HuH-7.5 (cell line): Measurements from ENCODE around the gene SGTB.

Experiments
- DNase-seq: peaks from one replicate; pipeline ENCODE4 v3.0.0; 2011; ENCODE audit warnings: low spot score

The SGTB gene, protein sequence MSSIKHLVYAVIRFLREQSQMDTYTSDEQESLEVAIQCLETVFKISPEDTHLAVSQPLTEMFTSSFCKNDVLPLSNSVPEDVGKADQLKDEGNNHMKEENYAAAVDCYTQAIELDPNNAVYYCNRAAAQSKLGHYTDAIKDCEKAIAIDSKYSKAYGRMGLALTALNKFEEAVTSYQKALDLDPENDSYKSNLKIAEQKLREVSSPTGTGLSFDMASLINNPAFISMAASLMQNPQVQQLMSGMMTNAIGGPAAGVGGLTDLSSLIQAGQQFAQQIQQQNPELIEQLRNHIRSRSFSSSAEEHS

DNA sequence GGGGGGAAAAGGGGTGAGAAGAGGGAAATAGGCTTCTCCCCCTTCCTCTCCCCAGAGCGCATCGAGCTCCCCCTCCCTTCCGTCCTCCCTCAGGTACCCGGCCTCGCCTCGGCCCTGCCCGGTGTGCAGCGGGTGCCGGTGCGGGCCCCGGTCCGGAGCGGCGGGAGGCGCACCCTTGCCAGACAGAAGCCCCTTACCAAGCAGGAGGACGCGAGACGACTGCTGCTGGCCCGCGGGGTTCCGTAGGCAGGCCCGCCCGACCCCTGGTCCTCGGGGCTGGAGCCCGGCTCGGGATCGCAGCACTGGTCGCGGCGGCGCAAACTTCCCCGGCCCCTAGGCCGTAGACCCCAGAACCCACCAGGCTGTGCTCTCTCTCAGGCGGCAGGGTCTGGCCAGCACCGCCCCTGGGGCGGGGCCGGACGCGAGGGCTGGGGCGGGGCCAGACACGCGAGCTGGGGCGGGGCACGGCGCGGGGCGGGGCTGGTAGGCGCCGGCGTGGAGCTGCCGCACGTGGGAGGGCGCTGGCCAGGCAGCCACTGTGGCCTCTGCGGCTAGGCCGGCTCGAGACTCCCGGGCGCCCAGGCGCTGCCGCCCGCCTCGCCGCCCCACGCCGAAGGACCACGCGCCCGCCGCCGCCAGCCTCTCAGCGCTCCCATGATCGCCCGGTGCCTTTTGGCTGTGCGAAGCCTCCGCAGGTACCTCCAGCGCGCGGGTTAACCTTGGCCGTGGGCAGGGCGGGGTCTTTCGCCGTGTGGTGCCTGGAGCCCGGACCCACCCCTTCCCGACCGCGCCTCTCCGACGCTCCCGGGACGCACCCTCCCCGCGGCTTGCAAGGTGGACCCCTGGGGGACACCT lies at the start of gene SGTB, which contains the start of gene NLN:
Gene SGTB, minus strand, starts transcription at position 390 of the 855 bp plus-strand sequence. CDS start 1,302 bp downstream, outside the sequence.
Gene NLN, plus strand, starts transcription at position 486 of the 855 bp plus-strand sequence. Its CDS starts 169 bp downstream, at position 655.
- peak; percentile 64 for DNase-seq

DNA sequence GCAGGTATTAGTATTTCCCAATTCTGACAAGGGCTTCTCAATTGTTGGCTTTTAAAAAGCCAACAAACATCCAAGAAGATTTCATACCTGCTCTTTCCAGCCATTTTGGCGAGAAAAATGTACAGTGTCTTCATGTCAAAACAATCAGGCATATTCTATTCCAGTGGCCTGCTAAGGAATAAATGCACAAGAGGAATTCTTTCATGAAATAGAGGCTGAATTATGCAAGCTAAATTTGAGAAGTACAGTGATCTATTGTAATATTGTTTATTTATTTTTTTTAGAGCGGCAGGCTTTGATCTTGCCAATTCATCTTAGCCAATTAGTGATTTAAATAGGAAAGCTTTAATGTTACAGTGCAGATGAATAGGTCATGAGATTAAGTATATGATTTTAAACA lies 49.4 kb upstream of the SGTB start:
- no peak for DNase-seq

DNA sequence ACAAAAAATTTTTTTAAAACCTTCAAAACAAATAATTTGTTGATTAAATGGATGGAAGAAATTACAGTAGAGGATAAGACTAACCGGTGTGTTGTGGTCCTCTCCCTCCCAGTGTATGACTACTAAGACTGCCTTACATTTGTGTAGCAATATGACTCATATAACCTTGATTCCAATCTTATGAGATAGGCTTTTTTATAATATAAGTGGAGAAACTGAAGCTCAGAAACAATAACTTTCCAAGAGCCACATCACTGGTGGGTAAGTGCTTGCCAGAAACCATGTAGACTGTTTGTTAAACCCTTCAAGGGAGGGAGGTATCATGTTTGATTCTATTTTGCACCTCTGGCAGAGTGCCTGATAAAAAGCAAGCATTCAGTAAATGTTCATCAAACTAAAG lies 47.6 kb upstream of the SGTB start:
- DNase-seq: no peak

DNA sequence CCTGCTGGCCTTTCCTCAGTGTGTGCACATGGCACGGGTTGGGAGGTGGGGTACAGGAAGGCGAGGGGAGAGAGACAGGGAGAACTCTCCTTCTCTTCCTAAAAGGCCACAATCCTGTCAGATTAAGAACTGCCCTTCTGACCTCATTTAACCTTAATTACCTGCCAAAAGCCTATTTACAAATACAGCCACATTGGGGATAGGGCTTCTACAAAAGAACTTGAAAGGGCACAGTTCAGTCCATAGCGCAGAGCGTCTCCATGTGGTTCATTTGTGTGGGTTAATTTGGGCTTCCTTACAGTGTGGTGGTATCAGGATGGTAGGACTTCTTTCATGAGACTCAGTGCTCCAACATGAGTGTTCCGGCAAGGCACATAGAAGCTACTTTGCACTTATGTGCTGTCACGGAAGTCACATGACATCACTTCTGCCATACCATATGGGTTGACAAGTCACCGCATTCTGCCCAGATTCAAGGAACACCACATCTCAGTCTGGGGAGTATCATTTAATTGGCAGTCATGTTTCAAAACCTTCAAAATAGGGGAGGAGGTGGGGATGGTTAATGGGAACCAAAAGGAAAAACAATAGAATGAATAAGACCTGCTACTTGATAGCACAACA lies 46.9 kb upstream of the SGTB start:
- no peak for DNase-seq

DNA sequence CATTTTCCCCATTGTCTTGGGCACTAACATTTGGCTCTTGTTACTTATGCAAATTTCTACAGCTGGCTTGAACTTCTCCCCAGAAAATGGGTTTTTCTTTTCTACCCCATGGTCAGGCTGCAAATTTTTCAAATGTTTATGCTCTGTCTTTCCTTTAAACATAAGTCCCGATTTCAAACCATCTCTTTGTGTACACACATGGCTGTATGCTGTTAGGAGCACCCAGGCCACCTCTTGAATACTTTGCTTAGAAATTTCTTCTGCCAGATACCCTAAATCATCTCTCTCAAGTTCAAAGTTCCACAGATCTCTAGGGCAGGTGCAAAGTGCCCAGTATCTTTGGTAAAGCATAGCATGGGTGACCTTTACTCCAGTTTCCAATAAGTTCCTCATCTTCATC lies 45.7 kb upstream of the SGTB start:
- DNase-seq: no peak

DNA sequence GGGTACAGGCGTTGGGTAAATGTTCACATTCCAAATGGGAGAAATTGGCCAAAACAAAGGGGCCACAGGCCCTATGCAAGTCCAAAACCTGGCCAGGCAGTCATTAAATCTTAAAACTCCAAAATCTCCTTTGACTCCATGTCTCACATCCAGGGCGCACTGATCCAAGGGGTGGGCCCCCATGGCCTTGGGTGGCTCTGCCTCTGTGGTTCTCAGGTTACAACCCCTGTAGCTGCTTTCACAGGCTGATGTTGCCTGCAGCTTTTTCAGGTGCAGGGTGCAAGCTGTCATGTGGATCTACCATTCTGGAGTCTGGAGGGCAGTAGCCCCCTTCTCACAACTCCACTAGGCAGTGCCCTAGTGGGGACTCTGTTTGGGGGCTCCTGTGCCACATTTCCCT lies 44.9 kb upstream of the SGTB start:
- no peak for DNase-seq

DNA sequence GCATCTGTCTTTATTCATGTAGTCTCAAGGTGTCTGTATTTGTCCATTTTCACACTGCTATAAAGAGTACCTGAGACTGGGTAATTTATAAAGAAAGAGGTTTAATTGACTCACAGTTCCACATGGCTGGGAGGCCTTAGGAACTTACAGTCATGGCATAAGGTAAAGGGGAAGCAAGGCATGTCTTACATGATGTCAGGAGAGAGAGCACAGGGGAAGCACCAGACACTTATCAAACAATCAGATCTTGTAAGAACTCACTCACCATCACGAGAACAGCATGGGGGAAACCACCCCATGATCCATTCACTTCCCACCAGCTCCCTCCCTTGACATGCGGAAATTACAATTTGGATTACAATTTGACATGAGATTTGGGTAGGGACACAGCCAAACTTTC lies 44.3 kb upstream of the SGTB start:
- no peak for DNase-seq

DNA sequence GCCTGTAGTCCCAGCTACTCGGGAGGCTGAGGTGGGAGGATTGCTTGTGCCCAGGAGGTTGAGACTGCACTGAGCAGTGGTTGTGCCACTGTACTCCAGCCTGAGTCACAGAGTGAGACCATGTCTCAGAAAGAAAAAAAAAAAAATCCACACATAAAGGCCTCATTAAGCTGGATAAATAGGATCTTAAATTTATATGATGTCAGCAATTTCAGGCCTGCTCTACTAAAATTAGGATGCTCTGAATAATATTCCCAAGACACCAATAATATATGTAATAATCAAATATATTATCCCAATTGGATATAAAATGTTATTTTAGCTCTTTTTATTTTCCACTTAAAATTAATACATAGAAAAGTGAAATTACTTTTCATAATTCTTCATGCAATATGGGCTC lies 43.7 kb upstream of the SGTB start:
- no peak for DNase-seq

DNA sequence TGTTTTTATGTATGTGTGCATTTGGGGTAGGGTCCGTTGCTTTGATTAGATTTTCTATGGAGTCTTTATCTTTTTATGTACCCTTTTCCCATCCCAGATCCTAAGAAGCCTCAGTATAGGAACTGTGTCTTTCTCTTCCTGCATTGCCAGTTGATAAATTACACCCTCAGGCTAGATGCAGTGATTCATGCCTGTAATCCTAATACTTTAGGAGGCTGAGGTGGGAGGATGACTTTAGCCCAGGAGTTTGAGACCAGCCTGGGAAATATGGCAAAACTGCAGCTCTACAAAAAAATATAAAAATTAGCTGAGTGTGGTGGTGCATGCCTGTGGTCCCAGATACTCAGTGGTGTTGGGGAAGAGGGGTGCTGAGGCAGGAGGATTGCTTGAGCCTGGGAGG lies 40.3 kb upstream of the SGTB start:
- DNase-seq: no peak

DNA sequence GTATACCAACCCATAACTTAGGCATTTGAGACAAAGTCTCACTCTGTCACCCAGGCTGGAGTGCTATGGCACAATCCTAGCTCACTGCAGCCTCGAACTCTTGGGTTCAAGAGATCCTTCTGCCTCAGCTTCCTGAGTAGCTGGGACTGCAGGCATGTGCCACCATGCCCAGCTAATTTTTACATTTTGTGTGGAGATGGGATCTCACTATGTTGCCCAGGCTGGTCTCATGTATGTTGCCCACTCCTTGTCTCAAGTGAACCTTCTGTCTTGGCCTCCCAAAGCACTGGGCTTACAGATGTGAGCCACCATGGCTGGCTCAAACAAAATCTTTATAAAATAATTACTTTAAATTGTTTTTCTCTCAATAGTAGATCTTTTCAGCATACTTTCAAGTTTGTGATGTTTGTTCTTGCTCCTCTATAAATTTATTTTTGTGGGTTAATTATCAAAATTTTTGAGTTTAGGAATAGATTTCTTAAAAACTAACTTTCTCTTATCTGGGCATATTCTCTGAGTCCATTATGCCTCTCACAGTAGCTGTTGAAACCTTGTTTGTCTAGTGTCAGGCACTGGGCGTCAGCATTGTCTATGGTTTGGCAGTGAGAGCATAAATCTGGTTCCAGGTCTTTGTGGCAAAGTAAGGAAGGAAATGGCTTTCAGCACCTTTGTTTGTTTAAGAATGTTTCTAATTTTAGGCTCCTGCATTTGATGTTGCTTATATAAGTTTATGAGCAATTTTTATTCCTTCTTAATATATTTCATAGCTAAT lies 38.8 kb upstream of the SGTB start:
- no peak for DNase-seq

DNA sequence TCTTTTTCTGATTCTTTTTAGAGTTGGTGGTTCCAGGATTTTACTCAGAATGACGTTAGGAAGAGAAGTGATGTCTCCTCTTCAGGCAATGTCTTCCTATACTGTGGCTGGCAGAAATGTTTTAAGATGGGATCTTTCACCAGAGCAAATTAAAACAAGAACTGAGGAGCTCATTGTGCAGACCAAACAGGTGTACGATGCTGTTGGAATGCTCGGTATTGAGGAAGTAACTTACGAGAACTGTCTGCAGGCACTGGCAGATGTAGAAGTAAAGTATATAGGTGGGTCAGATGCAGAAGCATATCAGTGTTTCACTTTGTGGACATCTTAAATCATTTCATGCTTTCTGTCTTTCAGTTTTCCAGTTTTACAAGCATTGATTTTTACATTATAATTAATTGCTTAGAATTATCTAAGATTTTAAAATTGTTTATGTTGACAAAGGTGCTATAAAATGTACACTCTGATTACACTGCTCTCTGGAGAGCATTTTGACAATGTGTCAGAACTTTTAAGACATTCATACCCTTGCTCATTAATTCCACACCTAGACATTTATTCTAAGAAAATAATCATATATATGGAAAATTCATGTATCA lies 36.7 kb upstream of the SGTB start:
- no peak for DNase-seq

DNA sequence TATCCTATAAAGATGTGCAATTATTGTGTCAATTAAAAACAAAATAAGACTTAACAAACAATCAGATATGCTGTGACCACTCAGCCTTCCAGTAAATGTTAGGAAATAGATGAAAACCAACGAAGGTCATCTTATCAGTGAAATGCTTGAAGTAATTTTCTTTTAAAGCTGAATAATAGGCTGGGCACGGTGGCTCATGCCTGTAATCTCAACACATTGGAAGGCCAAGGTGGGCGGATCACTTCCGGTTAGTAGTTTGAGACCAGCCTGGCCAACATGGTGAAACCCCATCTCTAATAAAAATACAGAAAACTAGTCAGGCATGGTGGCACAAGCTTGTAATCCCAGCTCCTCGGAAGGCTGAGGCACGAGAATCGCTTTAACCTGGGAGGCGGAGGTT lies 31.3 kb upstream of the SGTB start:
- no peak for DNase-seq

DNA sequence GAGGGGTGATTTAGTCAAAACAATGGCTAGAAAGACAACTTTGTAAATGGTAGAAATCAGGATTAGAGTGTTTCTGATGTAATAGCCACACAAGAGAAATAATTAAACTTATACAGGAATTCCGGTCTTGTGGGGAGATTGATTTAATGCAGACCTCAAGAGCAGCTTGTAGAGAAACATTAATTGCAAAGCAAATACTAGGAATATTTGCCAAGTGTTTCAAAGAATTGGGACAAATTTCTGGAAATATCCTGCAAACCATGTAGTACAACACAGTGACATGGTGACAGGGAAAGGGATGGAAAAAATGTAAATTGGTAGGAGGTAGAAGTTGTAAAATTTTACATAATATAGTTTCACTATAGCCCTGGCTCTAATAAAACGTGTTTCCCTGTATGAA lies 29.0 kb upstream of the SGTB start:
- DNase-seq: no peak

DNA sequence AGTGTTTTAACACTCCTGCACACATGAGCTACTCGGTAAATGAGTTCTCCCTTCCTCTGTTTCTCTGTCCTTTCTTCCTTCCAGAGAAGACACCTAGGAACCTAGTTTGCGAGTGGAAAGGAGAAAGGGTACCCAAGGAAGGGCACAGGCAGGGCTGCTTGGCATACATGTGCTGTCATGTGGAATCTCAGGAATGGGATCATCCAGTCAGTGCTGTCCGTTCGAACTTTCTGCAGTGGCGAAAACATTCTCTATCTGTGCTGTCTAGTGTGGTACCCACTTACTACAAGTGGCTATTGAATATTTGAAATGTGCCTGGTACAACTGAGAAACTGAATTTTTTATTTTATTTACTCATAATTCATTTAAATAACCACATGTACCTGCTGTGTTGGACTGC lies 28.0 kb upstream of the SGTB start:
- no peak for DNase-seq

DNA sequence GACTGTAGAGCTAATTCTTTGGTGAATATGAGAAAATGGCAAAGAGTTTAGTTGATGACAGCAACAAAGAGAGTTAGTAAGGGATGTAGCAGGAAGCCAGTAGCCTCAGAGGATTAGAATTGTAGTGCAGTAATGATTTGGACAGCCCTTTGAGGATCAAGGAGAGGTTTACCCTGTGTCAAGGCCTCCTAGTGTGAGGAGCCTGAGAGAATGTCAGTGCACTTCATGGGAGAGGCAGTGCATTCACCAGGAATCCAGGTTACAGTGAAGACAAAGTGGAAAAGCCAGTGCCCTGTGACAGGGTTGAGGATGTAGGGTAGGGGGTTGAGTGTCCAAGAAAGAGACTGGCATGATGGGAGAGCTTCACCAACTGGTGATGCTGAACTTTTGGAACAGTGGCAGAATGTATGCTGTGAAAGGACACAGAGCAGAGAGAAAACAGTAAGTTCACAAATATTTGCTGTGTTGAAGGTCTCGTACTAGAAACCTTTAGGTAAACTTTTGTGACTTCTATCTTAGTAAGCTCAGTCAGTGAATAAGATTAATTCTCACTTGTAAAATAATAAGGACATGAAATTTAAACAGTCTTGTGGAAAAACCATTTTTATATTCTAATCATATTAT lies 27.4 kb upstream of the SGTB start:
- DNase-seq: no peak

DNA sequence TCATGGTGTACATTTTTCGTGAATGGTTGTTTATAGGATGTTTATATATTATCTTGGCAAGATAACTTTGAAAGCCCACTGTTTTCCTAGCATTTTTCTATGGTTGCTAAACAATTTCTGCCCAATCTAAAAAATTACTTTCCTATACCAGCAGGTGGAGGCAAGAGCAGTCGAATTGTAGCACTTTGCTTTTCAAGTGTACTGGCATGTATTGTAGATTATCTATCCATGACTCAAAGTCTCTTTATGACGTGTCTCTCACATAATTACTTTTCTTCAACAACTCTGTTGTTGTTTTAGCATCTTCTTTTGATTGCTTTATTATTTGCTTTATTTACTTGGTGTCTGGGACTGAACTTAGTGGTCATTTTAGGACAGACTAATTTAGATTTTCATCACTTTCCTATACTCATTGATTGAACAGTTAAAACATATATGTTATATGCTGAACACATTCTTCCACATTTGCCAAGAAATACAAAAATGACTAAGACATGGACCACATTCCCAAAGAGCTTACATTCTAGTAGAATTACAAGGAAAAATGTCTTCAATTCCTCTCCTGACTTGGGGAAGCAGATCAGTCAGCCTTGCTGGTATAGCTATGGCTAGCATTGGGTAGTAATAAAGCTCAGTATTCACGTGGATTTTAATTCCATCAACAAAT lies 20.8 kb upstream of the SGTB start:
- DNase-seq: no peak

DNA sequence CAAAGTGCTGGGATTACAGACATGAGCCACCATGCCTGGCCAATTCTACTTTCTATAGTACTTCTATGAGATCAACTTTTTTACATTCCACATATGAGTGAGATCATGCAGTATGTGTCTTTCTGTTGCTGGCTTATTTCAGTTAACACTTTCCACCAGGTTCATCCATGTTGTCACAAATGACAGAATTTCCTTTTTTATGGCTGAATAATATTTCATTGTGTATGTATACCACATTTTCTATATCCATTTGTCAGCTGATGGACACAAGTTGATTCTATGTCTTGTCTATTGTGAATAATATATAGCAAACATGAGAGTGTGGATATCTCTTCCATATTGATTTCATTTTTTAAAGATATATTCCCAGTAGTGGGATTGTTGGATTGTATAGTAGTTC lies 17.3 kb upstream of the SGTB start:
- no peak for DNase-seq

DNA sequence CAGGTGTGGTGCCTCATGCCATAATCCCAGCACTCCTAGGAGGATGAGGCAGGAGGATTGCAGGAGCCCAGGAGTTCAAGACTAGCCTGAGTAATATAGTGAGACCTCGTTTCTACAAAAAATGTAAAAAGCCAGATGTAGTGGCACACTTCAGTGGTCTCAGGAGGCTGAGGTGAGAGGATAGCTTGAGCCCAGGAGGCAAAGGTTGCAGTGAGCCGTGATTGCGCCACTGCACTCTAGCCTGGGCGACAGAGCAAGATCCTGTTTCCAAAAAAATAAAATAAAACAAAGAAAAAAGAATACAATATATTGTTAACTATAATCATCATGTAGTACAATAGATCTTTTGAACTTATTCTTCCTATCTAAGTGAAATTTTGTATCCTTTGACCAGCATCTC lies 16.4 kb upstream of the SGTB start:
- DNase-seq: no peak

DNA sequence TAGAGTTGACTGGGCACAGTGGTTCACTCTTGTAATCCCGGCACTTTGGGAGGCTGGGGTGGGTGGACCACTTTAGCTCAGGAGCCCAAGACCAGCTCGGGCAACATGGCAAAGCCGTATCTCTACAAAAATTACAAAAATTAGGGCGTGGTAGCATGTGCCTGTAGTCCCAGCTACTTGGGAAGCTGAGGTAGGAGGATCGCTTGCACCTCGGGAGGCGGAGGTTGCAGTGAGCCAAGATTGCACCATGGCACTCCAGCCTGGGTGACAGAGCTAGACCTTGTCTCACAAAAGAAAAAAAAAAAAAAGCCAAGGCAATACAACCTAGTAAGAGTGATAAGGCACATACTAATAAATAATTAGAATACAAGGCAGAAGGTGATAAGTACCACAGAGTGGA lies 15.9 kb upstream of the SGTB start:
- no peak for DNase-seq

DNA sequence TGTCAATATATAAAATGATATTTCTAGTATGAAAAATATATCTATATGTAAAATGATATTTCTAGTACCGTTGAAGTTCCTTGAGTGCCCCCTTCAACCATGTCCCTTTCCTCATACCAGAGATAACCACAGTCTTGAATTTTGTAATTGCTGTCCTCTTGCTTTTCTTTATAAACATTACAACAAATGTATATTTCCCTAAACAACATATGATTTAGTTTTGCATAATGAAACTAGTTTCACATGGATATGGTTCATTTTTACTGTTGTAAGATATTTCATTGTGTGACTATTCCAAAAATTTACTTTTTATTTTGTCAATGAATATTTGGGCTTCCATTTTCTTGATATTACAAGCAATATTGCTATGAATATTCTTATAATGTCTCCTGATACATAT lies 14.1 kb upstream of the SGTB start:
- no peak for DNase-seq

DNA sequence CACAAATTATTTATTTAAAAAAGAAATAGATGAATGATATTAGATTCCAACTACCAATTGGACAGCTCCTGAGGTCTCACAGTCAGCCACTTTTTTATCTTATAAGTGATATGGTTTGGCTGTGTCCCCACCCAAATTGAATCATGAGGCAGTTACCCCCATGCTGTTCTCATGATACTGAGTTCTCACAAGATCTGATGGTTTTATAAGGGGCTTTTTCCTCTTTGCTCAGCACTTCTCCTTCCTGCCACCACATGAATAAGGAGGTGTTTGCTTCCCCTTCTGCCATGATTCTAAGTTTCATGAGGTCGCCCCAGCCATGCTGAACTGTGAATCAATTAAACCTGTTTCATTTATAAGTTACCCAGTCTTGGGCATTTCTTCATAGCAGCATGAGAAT lies 13.0 kb upstream of the SGTB start:
- no peak for DNase-seq
